Esophagus squamous epithelium (tissue), 5 donors: ENCODE data around the gene IQSEC1. TPM values are rescaled to one million over a fixed set of nuclear protein-coding genes. Genes with fewer than 3 reads are reported as not detected.

Source experiments
- DNase-seq: peaks from one replicate; lab custom pipeline; 2025; lab: John Stamatoyannopoulos, UW
- H3K27ac ChIP-seq, 4 donors: fragments of 200-600 bp; sonication (generic); one replicate each; pipeline ENCODE4 v1.5.1; 2016 to 2019; ENCODE audit warnings: mild to moderate bottlenecking in 1 of 4
- H3K27me3 ChIP-seq, 4 donors: fragments of 200-600 bp; sonication (generic); 1 replicate in 3 of 4; 2 replicates in 1 of 4; pipeline versions ENCODE4 v1.5.1 to v1.6.0; 2017 to 2021; ENCODE audit warnings: antibody characterized with exemption in 1 of 4
- H3K36me3 ChIP-seq, 3 donors: fragments of 200-600 bp; sonication (generic); one replicate each; pipeline ENCODE4 v1.5.1; 2016 to 2019
- H3K4me1 ChIP-seq, 3 donors: fragments of 200-600 bp; sonication (generic); one replicate each; pipeline ENCODE4 v1.5.1; 2017 to 2019
- H3K4me3 ChIP-seq, 4 donors: fragments of 200-600 bp; sonication (generic); 1 replicate in 3 of 4; 2 replicates in 1 of 4; pipeline ENCODE4 v1.5.1; 2016 to 2019; ENCODE audit warnings: mild to moderate bottlenecking in 2 of 4, moderate library complexity in 1 of 4
- H3K9me3 ChIP-seq, 3 donors: fragments of 200-600 bp; sonication (generic); one replicate each; pipeline ENCODE4 v1.5.1; 2016 to 2019
- CTCF ChIP-seq, 6 experiments: fragments of 450-650 bp in 4 of 6; fragments of 200-600 bp in 2 of 6; sonication (generic) in 2 of 6; IDR thresholded peaks; one replicate each; pipeline ENCODE4 v1.5.1; 2016 to 2019; ENCODE audit warnings: antibody characterized with exemption in 6 of 6, mild to moderate bottlenecking in 4 of 6, moderate library complexity in 4 of 6
- POLR2A ChIP-seq, 4 donors: fragments of 450-650 bp; IDR thresholded peaks; one replicate each; pipeline ENCODE4 v1.6.1; 2017; ENCODE audit warnings: antibody characterized with exemption in 4 of 4, mild to moderate bottlenecking in 4 of 4, moderate library complexity in 3 of 4
- WGBS, 2 donors: methylation state at CpG; one replicate each; pipeline ENCODE4 v1.1.5; 2018; 5-methylcytosine and 5-hydroxymethylcytosine counted together
- intact Hi-C: fragments of 100-400 bp; cut with DNase I; formaldehyde crosslinking; loops from one replicate; pipeline ENCODE4 v1.15.0; 2022
- total RNA-seq, 4 donors: library from RNA; depleted of rRNA; stranded (reverse); fragments of >200 nt; gene quantifications; one replicate each; pipeline ENCODE4 v1.1.0, GENCODE V29; 2016
- donor health status: DM: yes; HTN: yes; CAD: no.

The IQSEC1 gene
- total RNA-seq, 4 donors from 2014 or later, result 7.3 to 27.1 (median 10.7) TPM

GRCh38 chr3:13053893-13054292 lies 19.3 kb downstream of the IQSEC1 start:
- WGBS, 2 donors, result 87 to 91% methylated on average over 10 of the region's 12 CpGs
- Histone ChIP-seq H3K36me3 (no peaks in the 10 kb centered on the region), H3K27me3 (no peaks in the 10 kb centered on the region), H3K4me3 (no peak overlapping the region), H3K9me3 (no peaks in the 10 kb centered on the region), H3K4me1 (peaks cover 0 to 9% (median 0%) of the 10 kb centered on the region in 3 donors), H3K27ac (no peak overlapping the region)
- TF ChIP-seq CTCF (IDR thresholded peaks at IDR 0.05) (no peak), POLR2A (IDR thresholded peaks at IDR 0.05) (no peak)
- intact Hi-C loops, result no loop called here
- no peak for DNase-seq

- DNase-seq, result no peak
Measured at GRCh38 chr3:13053420-13053819, 19.8 kb downstream of the IQSEC1 start.

GRCh38 chr3:13052191-13052820 lies 20.9 kb downstream of the IQSEC1 start:
- Histone ChIP-seq H3K36me3 (no peaks in the 10 kb centered on the region), H3K4me1 (no peaks in the 10 kb centered on the region), H3K4me3 (no peak overlapping the region), H3K9me3 (no peaks in the 10 kb centered on the region), H3K27me3 (no peaks in the 10 kb centered on the region), H3K27ac (no peak overlapping the region)
- 90 to 92% methylated on average over 15 to 16 of the region's 16 CpGs for WGBS, 2 donors
- no peak for DNase-seq
- TF ChIP-seq POLR2A (IDR thresholded peaks at IDR 0.05) (no peak), CTCF (IDR thresholded peaks at IDR 0.05) (no peak)
- intact Hi-C loops, result no loop called here

More at GRCh38 chr3:13053420-13053819, 19.8 kb downstream of the IQSEC1 start:
- WGBS, 2 donors, result 64 to 92% methylated on average over 2 to 8 of the region's 8 CpGs
- TF ChIP-seq CTCF (IDR thresholded peaks at IDR 0.05) (no peak), POLR2A (IDR thresholded peaks at IDR 0.05) (no peak)
- H3K27me3 ChIP-seq, result no peaks in the 10 kb centered on the region
- H3K36me3 ChIP-seq, result no peaks in the 10 kb centered on the region
- H3K9me3 ChIP-seq, result no peaks in the 10 kb centered on the region
- intact Hi-C loops, result no loop called here
- no peak overlapping the region for H3K27ac ChIP-seq
- H3K4me3 ChIP-seq, result no peak overlapping the region
- H3K4me1 ChIP-seq, result peaks cover 0 to 9% (median 0%) of the 10 kb centered on the region in 3 donors

GRCh38 chr3:13051581-13051980 lies 21.6 kb downstream of the IQSEC1 start:
- no peaks in the 10 kb centered on the region for H3K27me3 ChIP-seq
- no peaks in the 10 kb centered on the region for H3K4me1 ChIP-seq
- TF ChIP-seq CTCF (IDR thresholded peaks at IDR 0.05), result no peak
- TF ChIP-seq POLR2A (IDR thresholded peaks at IDR 0.05), result no peak
- H3K36me3 ChIP-seq, result no peaks in the 10 kb centered on the region
- H3K27ac ChIP-seq, result no peak overlapping the region
- 61 to 62% methylated on average over 6 of the region's 6 CpGs for WGBS, 2 donors
- H3K4me3 ChIP-seq, result no peak overlapping the region
- intact Hi-C loops, result no loop called here
- H3K9me3 ChIP-seq, result no peaks in the 10 kb centered on the region
- no peak for DNase-seq

- Histone ChIP-seq H3K4me1 (no peaks in the 10 kb centered on the region), H3K36me3 (no peaks in the 10 kb centered on the region), H3K27me3 (no peaks in the 10 kb centered on the region), H3K9me3 (no peaks in the 10 kb centered on the region), H3K27ac (no peak overlapping the region), H3K4me3 (no peak overlapping the region)
- TF ChIP-seq CTCF (IDR thresholded peaks at IDR 0.05), result no peak
- TF ChIP-seq POLR2A (IDR thresholded peaks at IDR 0.05), result no peak
- 58 to 63% methylated on average over 2 of the region's 2 CpGs for WGBS, 2 donors
- intact Hi-C loops, result no loop called here
- no peak for DNase-seq
Measured at GRCh38 chr3:13051066-13051465, 22.2 kb downstream of the IQSEC1 start.
